Aorta (tissue), 5 donors: ENCODE measurements around the gene RBM47. TPM values are rescaled to one million over a fixed set of nuclear protein-coding genes. Genes with fewer than 3 reads are reported as not detected.
"Not testable (repeated sequence)": the region's sequence is repeated elsewhere in the genome, so short reads cannot be mapped to it uniquely, and the experiment has no call there.

ENCODE experiments used
- ATAC-seq: fragments of 200-7000 bp; cut with Tn5 transposase; one replicate; pipeline ENCODE4 v1.9.1; 2022; ENCODE audit warnings: moderate library complexity; ENCODE audit not compliant: low FRiP score
- DNase-seq, 2 donors: peaks; one replicate each; pipeline ENCODE4 v3.0.0-alpha.2; 2020
- H3K27ac ChIP-seq, 2 donors: one replicate each; pipeline ENCODE4 v1.5.1; 2013; ENCODE audit warnings: low read length in 2 of 2, mild to moderate bottlenecking in 2 of 2, moderate library complexity in 2 of 2, control low read depth in 1 of 2, inconsistent platforms in 1 of 2, low read depth in 1 of 2
- H3K27me3 ChIP-seq, 2 donors: one replicate each; pipeline ENCODE4 v1.6.1; 2013; ENCODE audit warnings: control low read depth in 1 of 2, low read length in 1 of 2, mild to moderate bottlenecking in 1 of 2, moderate library complexity in 1 of 2; ENCODE audit not compliant: insufficient read depth in 2 of 2, control insufficient read depth in 1 of 2
- H3K36me3 ChIP-seq, 2 donors: one replicate each; pipeline ENCODE4 v1.6.1; 2013; ENCODE audit warnings: control low read depth in 1 of 2, low read length in 1 of 2, mild to moderate bottlenecking in 1 of 2; ENCODE audit not compliant: insufficient read depth in 2 of 2, control insufficient read depth in 1 of 2
- H3K4me1 ChIP-seq, 2 donors: one replicate each; pipeline ENCODE4 v1.6.1; 2013; ENCODE audit warnings: low read length in 2 of 2, control low read depth in 1 of 2, mild to moderate bottlenecking in 1 of 2, moderate library complexity in 1 of 2; ENCODE audit not compliant: insufficient read depth in 2 of 2, control insufficient read depth in 1 of 2
- H3K4me3 ChIP-seq, 2 donors: one replicate each; pipeline ENCODE4 v1.5.1; 2013; ENCODE audit warnings: low read length in 2 of 2, control low read depth in 1 of 2, mild to moderate bottlenecking in 1 of 2
- H3K9me3 ChIP-seq: one replicate; pipeline ENCODE4 v1.6.1; 2013; ENCODE audit warnings: mild to moderate bottlenecking, low read length; ENCODE audit not compliant: control insufficient read depth
- WGBS, 2 donors: extraction: QIAGEN DNeasy Blood & Tissue Kit; methylation state at CpG; one replicate each; pipeline ENCODE4 v1.1.7; 2013; 5-methylcytosine and 5-hydroxymethylcytosine counted together
- intact Hi-C, 2 donors: fragments of 100-400 bp; cut with DNase I; formaldehyde crosslinking; loops; one replicate each; pipeline versions ENCODE4 v1.14.2 to v1.15.0; 2022
- polyA plus RNA-seq, 2 donors: library from polyadenylated mRNA; stranded (reverse); fragments of 200-250 nt; gene quantifications; one replicate each; pipeline ENCODE4 v1.2.3, GENCODE V29; 2013
- total RNA-seq, 2 donors: library from RNA; stranded (reverse); fragmentation: NEBNext Ultra II Directional; extraction: Animal tissue kit (Norgen Biotek cat#: 25700); gene quantifications; one replicate each; pipeline ENCODE4 v1.2.1, GENCODE V29; 2021
- donor health status: healthy with polysubstance abuse.
- donor health status: Bipolar disorder and iron deficiency.
- donor health status: DM: no; HTN: no; CAD: no.
- donor health status: DM: no; HTN: no; CAD: no.
- donor health status: DM: yes; HTN: yes; CAD: no.

Gene RBM47
- total and polyA plus RNA-seq, 4 donors: 1.8 to 33.5 (median 23.1) TPM

DNA sequence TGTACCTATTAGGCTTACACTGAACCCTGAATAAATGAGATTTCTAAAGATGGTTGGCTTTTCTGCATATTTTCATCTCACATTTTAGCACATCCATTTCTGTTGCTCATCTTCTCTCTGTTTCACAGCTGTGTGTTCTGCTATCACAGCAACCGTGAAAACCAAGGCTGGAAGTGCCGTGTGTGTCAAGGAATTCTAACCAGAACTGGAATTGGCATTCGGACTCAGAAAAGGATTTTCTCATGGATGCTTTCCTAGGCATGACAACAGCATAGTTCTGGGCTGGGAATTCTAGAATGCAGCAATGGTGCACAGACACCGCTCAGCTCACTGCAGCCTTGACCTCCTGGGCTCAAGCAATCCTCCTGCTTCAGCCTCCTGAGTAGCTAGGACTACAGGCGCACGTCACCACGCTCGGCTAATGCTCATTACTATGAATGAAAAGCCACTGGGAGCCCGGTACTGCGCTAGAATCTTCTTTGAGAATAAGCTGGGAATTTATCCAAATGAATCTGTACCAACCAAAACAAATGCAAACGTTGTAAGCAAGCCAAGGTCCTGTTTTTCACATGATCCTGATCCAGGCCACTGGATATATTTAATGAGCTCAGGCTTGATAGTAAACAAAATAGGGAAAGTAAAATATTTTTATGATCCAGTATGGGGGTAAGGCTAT is 105.2 kb downstream of the RBM47 start:
- Histone ChIP-seq H3K9me3 (no peaks in the 10 kb centered on the region), H3K4me1 (peaks cover 0 to 6% of the 10 kb centered on the region in 2 donors), H3K27me3 (no peaks in the 10 kb centered on the region), H3K27ac (no peak overlapping the region), H3K36me3 (no peaks in the 10 kb centered on the region), H3K4me3 (no peak overlapping the region)
- DNase-seq (no peak), ATAC-seq (no peak)
- WGBS, 2 donors: 62 to 67% methylated on average over 11 of the region's 11 CpGs
- intact Hi-C loops: no loop called here

DNA sequence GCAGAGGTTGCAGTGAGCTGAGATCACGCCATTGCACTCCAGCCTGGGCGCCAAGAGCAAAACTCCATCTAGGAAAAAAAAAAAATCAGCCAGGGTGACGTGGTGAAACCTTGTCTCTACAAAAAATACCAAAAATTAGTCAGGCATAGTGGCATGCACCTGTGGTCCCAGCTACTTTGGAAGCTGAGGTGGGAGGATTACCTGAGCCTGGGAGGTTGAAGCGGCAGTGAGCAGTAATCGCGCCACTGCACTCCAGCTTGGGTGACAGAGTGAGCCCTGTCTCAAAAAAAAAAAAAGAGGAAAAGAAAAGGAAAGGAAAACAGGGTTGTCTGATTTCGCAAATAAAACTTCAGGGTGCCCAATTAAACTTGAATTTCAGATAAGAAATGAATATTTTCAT is 106.1 kb downstream of the RBM47 start:
- no peak overlapping the region for H3K27ac ChIP-seq
- peaks cover 0 to 6% of the 10 kb centered on the region in 2 donors for H3K4me1 ChIP-seq
- 89 to 94% methylated on average over 7 of the region's 7 CpGs for WGBS, 2 donors
- no peaks in the 10 kb centered on the region for H3K36me3 ChIP-seq
- H3K4me3 ChIP-seq: no peak overlapping the region
- intact Hi-C loops: no loop called here
- no peaks in the 10 kb centered on the region for H3K27me3 ChIP-seq
- DNase-seq (no peak), ATAC-seq (no peak)
- H3K9me3 ChIP-seq: no peaks in the 10 kb centered on the region

- no peaks in the 10 kb centered on the region for H3K27me3 ChIP-seq
- intact Hi-C loops: no loop called here
- no peaks in the 10 kb centered on the region for H3K9me3 ChIP-seq
- DNase-seq (no peak), ATAC-seq (no peak)
- peaks cover 0 to 6% of the 10 kb centered on the region in 2 donors for H3K4me1 ChIP-seq
- H3K27ac ChIP-seq: no peak overlapping the region
- no peaks in the 10 kb centered on the region for H3K36me3 ChIP-seq
- 86 to 88% methylated on average over 2 of the region's 2 CpGs for WGBS, 2 donors
- no peak overlapping the region for H3K4me3 ChIP-seq
Observed at GRCh38 chr4:40521957-40522356, 107.7 kb downstream of the RBM47 start.

- H3K27me3 ChIP-seq: no peaks in the 10 kb centered on the region
- ATAC-seq (no peak), DNase-seq (no peak)
- H3K4me3 ChIP-seq: no peak overlapping the region
- H3K27ac ChIP-seq: no peak overlapping the region
- 87 to 88% methylated on average over 4 of the region's 4 CpGs for WGBS, 2 donors
- H3K4me1 ChIP-seq: peaks cover 0 to 3% of the 10 kb centered on the region in 2 donors
- H3K9me3 ChIP-seq: no peaks in the 10 kb centered on the region
- no peaks in the 10 kb centered on the region for H3K36me3 ChIP-seq
- intact Hi-C loops: no loop called here
Observed at GRCh38 chr4:40520533-40520932, 109.1 kb downstream of the RBM47 start.

- H3K9me3 ChIP-seq, H3K36me3 ChIP-seq, H3K4me3 ChIP-seq, ATAC-seq, H3K4me1 ChIP-seq, H3K27ac ChIP-seq, intact Hi-C loops, H3K27me3 ChIP-seq, DNase-seq: not testable (repeated sequence)
- 89 to 92% methylated on average over 5 of the region's 5 CpGs for WGBS, 2 donors
Observed at GRCh38 chr4:40517081-40517480, 112.6 kb downstream of the RBM47 start.

DNA sequence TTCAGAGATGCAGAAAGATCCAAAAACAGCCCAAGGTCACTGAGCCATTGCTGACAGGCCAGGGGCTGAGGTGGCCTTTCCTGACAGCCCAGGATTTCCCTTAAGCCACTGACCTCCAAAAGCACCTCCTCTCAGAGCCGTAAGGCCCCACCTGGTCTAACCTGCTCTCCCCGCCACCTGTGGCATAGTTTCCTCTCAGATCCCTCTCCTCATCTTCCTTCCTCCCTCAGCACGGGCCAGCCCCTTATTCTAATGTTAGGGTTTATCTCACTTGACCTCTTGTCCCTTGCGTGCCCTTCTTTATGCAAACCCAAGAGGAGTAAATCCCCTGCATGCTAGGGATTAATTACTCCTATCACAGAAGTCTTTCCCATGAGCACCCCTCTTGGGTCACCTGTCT is 113.0 kb downstream of the RBM47 start:
- no peak overlapping the region for H3K27ac ChIP-seq
- 84 to 87% methylated on average over 4 of the region's 4 CpGs for WGBS, 2 donors
- intact Hi-C loops: no loop called here
- ATAC-seq (no peak), DNase-seq (no peak)
- H3K4me1 ChIP-seq: no peaks in the 10 kb centered on the region
- no peaks in the 10 kb centered on the region for H3K36me3 ChIP-seq
- no peaks in the 10 kb centered on the region for H3K9me3 ChIP-seq
- H3K4me3 ChIP-seq: no peak overlapping the region
- no peaks in the 10 kb centered on the region for H3K27me3 ChIP-seq

DNA sequence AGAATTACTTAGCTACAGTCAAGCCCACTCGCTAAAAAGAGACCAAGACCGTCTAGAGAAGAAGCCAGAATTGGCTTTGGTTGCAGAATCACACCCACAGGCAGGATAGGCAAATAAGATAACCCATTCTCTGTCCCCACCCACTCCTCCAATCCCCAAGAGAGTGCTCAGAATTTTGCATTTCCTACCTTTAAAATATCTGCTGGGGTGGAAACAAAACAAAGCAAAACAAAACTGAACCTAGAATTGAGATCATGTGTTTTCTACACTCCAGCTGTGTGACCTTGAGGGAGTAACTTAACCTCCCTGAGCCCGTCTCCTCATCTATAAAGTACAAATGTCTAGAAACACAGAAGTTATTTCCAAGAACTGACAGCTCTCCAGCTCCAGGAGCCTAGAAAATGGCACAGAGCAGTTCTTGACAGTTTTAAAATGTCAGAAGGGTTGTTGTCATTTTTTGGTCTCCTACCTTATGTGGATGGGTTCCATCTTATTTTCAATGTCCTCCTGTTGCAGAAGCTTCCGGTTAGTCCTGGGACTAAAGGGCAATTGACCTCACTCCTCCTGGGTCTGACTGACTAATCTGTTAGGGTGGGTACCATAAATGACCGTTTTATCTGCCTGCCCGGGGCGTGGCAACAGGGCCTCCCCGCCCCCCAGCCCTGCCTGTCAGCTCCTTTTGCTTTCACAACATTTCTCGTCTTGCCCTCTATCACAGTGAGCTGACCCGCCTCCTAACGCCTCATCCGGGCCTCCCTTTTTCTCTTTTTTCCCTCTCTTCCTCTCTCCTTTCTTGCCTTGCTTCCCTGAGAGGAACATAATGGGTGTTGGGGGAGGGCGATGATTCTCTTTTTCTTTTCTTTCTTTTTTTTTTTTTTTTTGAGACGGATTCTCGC is 114.0 kb downstream of the RBM47 start:
- Histone ChIP-seq H3K9me3 (no peaks in the 10 kb centered on the region), H3K4me3 (no peak overlapping the region), H3K27me3 (no peaks in the 10 kb centered on the region), H3K4me1 (no peaks in the 10 kb centered on the region), H3K36me3 (no peaks in the 10 kb centered on the region), H3K27ac (no peak overlapping the region)
- intact Hi-C loops: no loop called here
- DNase-seq (no peak), ATAC-seq (peak; percentile 29)
- 48% methylated on average over 14 to 15 of the region's 15 CpGs for WGBS, 2 donors

DNA sequence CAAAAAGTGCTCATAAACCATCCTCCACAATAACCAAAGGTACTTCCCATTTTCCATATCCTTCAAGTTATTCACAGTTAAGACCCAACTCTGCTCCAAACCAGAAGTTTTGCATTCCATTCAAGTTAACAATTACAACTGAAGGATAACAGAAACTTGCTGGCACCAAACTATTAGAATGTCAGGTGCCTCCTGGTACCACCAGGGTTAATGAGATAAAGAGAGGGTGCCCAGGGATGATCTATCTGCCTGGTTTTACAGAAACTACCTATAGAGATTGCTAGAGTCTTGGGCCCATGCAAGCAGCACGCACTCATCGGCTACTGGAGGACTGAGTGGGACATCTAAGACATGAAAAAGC is 114.6 kb downstream of the RBM47 start:
- Histone ChIP-seq H3K4me1 (no peaks in the 10 kb centered on the region), H3K9me3 (no peaks in the 10 kb centered on the region), H3K36me3 (no peaks in the 10 kb centered on the region), H3K27ac (no peak overlapping the region), H3K4me3 (no peak overlapping the region), H3K27me3 (no peaks in the 10 kb centered on the region)
- WGBS, 2 donors: 92 to 95% methylated on average over 2 of the region's 2 CpGs
- no peak for ATAC-seq
- no peak for DNase-seq
- intact Hi-C loops: no loop called here

DNA sequence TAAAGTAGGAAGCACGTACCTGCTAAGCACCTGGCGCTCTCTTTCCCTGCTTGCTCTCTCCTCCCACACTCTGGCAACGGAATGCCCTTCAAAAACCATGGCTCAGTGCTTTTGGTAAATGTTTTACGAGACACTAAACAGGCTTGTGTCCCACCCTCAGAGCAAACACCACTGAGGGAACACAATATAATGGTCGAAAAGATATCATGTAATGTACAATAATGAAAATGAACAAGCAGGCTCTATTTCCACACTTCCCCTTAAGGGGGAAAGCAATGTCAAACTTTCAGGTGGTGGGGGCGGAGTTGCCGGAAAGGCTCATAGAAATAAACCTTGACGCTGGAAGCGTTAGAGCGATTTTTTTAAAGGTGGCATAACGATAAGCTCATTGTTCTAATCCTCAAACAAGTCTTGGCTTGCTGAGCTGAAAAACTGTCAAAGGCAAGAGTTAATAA is 115.1 kb downstream of the RBM47 start:
- no peak for DNase-seq
- H3K4me3 ChIP-seq: no peak overlapping the region
- no peaks in the 10 kb centered on the region for H3K9me3 ChIP-seq
- H3K27ac ChIP-seq: no peak overlapping the region
- H3K36me3 ChIP-seq: no peaks in the 10 kb centered on the region
- intact Hi-C loops: no loop called here
- no peak for ATAC-seq
- no peaks in the 10 kb centered on the region for H3K4me1 ChIP-seq
- no peaks in the 10 kb centered on the region for H3K27me3 ChIP-seq
- 72 to 81% methylated on average over 11 of the region's 11 CpGs for WGBS, 2 donors
